Adrenal gland (tissue), 5 donors: Measurements from ENCODE around the gene SLC9A9.

ENCODE experiments used
- CTCF ChIP-seq, 6 experiments: fragments of 450-650 bp in 4 of 6; fragments of 200-600 bp in 2 of 6; sonication (generic) in 1 of 6; IDR thresholded peaks; 1 replicate in 5 of 6; 2 replicates in 1 of 6; pipeline versions ENCODE4 v1.5.1 to v1.8.0; 2016 to 2021; ENCODE audit warnings: antibody characterized with exemption in 6 of 6, mild to moderate bottlenecking in 2 of 6, moderate library complexity in 1 of 6
- POLR2A ChIP-seq, 2 donors: fragments of 450-650 bp; IDR thresholded peaks; one replicate each; pipeline ENCODE4 v1.6.1; 2017; ENCODE audit warnings: antibody characterized with exemption in 2 of 2, mild to moderate bottlenecking in 2 of 2, moderate library complexity in 1 of 2
- donor health status: DM: no; HTN: no; CAD: no.

- TF ChIP-seq POLR2A (IDR thresholded peaks at IDR 0.05), result no peak
- no peak for TF ChIP-seq CTCF (IDR thresholded peaks at IDR 0.05)
Observed at GRCh38 chr3:143222505-143222904, 625.8 kb downstream of the SLC9A9 start.
